H9 (cell line): ENCODE results near the gene PDCD1. TPM values are rescaled to one million over a fixed set of nuclear protein-coding genes. Genes with fewer than 3 reads are reported as not detected.

ENCODE experiments used
- DNase-seq: peaks from one replicate; pipeline ENCODE4 v3.0.0-alpha.2; 2017
- H2AFZ ChIP-seq: one replicate; pipeline ENCODE4 v1.6.1; 2013; ENCODE audit warnings: mild to moderate bottlenecking, low read length, control low read depth, moderate library complexity
- H2AK5ac ChIP-seq: 2 replicates; pipeline ENCODE4 v1.6.1; 2013; ENCODE audit warnings: low read length, control low read depth, mixed read lengths; ENCODE audit not compliant: insufficient read length
- H2BK120ac ChIP-seq: one replicate; pipeline ENCODE4 v1.6.1; 2013; ENCODE audit warnings: low read depth, mild to moderate bottlenecking, low read length, control low read depth, inconsistent platforms; ENCODE audit not compliant: poor library complexity, severe bottlenecking
- H2BK12ac ChIP-seq: 2 replicates; pipeline ENCODE4 v1.6.1; 2013; ENCODE audit warnings: low read length, control low read depth, mixed read lengths, low read depth; ENCODE audit not compliant: insufficient read length
- H2BK15ac ChIP-seq: 2 replicates; pipeline ENCODE4 v1.6.1; 2013; ENCODE audit warnings: low read depth, low read length, control low read depth
- H2BK20ac ChIP-seq: one replicate; pipeline ENCODE4 v1.6.1; 2013; ENCODE audit warnings: low read depth, mild to moderate bottlenecking, low read length, control low read depth, inconsistent platforms; ENCODE audit not compliant: poor library complexity, severe bottlenecking
- H2BK5ac ChIP-seq: 2 replicates; pipeline ENCODE4 v1.6.1; 2013; ENCODE audit warnings: low read length, control low read depth, mixed read lengths; ENCODE audit not compliant: insufficient read length
- H3K14ac ChIP-seq: 2 replicates; pipeline ENCODE4 v1.6.1; 2013; ENCODE audit warnings: low read length, control low read depth; ENCODE audit not compliant: insufficient read depth
- H3K18ac ChIP-seq: 2 replicates; pipeline ENCODE4 v1.6.1; 2013; ENCODE audit warnings: low read depth, mild to moderate bottlenecking, mixed read lengths, low read length, control low read depth; ENCODE audit not compliant: insufficient read length
- H3K23ac ChIP-seq: 2 replicates; pipeline ENCODE4 v1.6.1; 2013; ENCODE audit warnings: low read length, control low read depth, mixed read lengths, low read depth; ENCODE audit not compliant: insufficient read length
- H3K23me2 ChIP-seq: 2 replicates; pipeline ENCODE4 v1.6.1; 2013; ENCODE audit warnings: low read depth, mild to moderate bottlenecking, mixed read lengths, low read length, control low read depth; ENCODE audit not compliant: insufficient read length, poor library complexity, severe bottlenecking
- H3K27ac ChIP-seq: 2 replicates; pipeline ENCODE4 v1.5.1; 2013; ENCODE audit warnings: low read length, control low read depth, mixed read lengths, low read depth; ENCODE audit not compliant: insufficient read length
- H3K27me3 ChIP-seq: 2 replicates; pipeline ENCODE4 v1.6.1; 2013; ENCODE audit warnings: low read length, control low read depth, inconsistent platforms; ENCODE audit not compliant: insufficient read depth
- H3K4ac ChIP-seq: 2 replicates; pipeline ENCODE4 v1.6.1; 2013; ENCODE audit warnings: low read depth, mild to moderate bottlenecking, control low read depth, inconsistent platforms, low read length, moderate library complexity
- H3K4me1 ChIP-seq: 2 replicates; pipeline ENCODE4 v1.6.1; 2013; ENCODE audit warnings: low read length, control low read depth, inconsistent platforms; ENCODE audit not compliant: insufficient read depth
- H3K4me2 ChIP-seq: 2 replicates; pipeline ENCODE4 v1.6.1; 2013; ENCODE audit warnings: low read length, control low read depth, mixed read lengths; ENCODE audit not compliant: insufficient read length, insufficient read depth
- H3K56ac ChIP-seq: 2 replicates; pipeline ENCODE4 v1.6.1; 2013; ENCODE audit warnings: low read depth, mild to moderate bottlenecking, mixed read lengths, low read length, control low read depth; ENCODE audit not compliant: insufficient read length
- H3K79me1 ChIP-seq: 2 replicates; pipeline ENCODE4 v1.6.1; 2013; ENCODE audit warnings: low read depth, mild to moderate bottlenecking, moderate library complexity, low read length, control low read depth, inconsistent platforms; ENCODE audit not compliant: insufficient read depth, poor library complexity, severe bottlenecking
- H3K79me2 ChIP-seq: 2 replicates; pipeline ENCODE4 v1.6.1; 2013; ENCODE audit warnings: low read length, control low read depth, inconsistent platforms; ENCODE audit not compliant: insufficient read depth
- H3K9ac ChIP-seq: 2 replicates; pipeline ENCODE4 v1.6.1; 2013; ENCODE audit warnings: low read length, control low read depth, mixed read lengths; ENCODE audit not compliant: insufficient read length; ENCODE audit errors: extremely low read depth
- H3K9me3 ChIP-seq: one replicate; pipeline ENCODE4 v1.6.1; 2013; ENCODE audit warnings: low read depth, low read length, inconsistent platforms; ENCODE audit not compliant: control insufficient read depth
- H3T11ph ChIP-seq: one replicate; pipeline ENCODE4 v1.6.1; 2013; ENCODE audit warnings: mild to moderate bottlenecking, low read length, control low read depth, inconsistent platforms
- H4K20me1 ChIP-seq: one replicate; pipeline ENCODE4 v1.6.1; 2013; ENCODE audit not compliant: control insufficient read depth, insufficient read length, insufficient read depth
- H4K5ac ChIP-seq: 2 replicates; pipeline ENCODE4 v1.6.1; 2013; ENCODE audit warnings: low read depth, mild to moderate bottlenecking, mixed read lengths, low read length, control low read depth; ENCODE audit not compliant: insufficient read length
- H4K8ac ChIP-seq: replicated peaks from 2 replicates; pipeline ENCODE4 v1.6.1; 2013; ENCODE audit warnings: low read length, control low read depth, mixed read lengths, low read depth; ENCODE audit not compliant: insufficient read length
- H4K91ac ChIP-seq: 2 replicates; pipeline ENCODE4 v1.6.1; 2013; ENCODE audit warnings: low read depth, mild to moderate bottlenecking, moderate library complexity, mixed read lengths, low read length, control low read depth; ENCODE audit not compliant: insufficient read length
- H3K27ac Mint-ChIP-seq, 3 experiments: 2 replicates in 2 of 3; 3 replicates in 1 of 3; pipeline ENCODE4 v1.8.0; 2020 to 2021; ENCODE audit warnings: mixed read lengths in 3 of 3, mild to moderate bottlenecking in 1 of 3, moderate library complexity in 1 of 3
- H3K27me3 Mint-ChIP-seq: 2 replicates; pipeline ENCODE4 v1.8.0; 2021; ENCODE audit warnings: low read depth, mild to moderate bottlenecking, moderate library complexity, mixed read lengths
- H3K36me3 Mint-ChIP-seq, 3 experiments: 2 replicates in 2 of 3; 3 replicates in 1 of 3; pipeline ENCODE4 v1.8.0; 2020 to 2021; ENCODE audit warnings: low read depth in 3 of 3, mixed read lengths in 3 of 3; ENCODE audit not compliant: insufficient read depth in 1 of 3
- H3K4me1 Mint-ChIP-seq, 2 experiments: 2 replicates each; pipeline ENCODE4 v1.8.0; 2020; ENCODE audit warnings: mixed read lengths in 2 of 2
- H3K4me3 Mint-ChIP-seq, 2 experiments: 2 replicates in 1 of 2; 3 replicates in 1 of 2; pipeline ENCODE4 v1.8.0; 2020 to 2021; ENCODE audit warnings: mild to moderate bottlenecking in 2 of 2, mixed read lengths in 2 of 2, moderate library complexity in 1 of 2
- H3K9me3 Mint-ChIP-seq, 2 experiments: 2 replicates in 1 of 2; 3 replicates in 1 of 2; pipeline ENCODE4 v1.8.0; 2020; ENCODE audit warnings: mild to moderate bottlenecking in 2 of 2, mixed read lengths in 2 of 2, moderate library complexity in 1 of 2
- WGBS: extraction: QIAGEN DNeasy Blood & Tissue Kit; methylation state at CpG from one replicate; pipeline ENCODE4 v1.1.7; 2013; ENCODE audit warnings: missing lambda C conversion rate, low lambda C conversion rate, mixed read lengths; ENCODE audit not compliant: insufficient read length; ENCODE audit errors: extremely low coverage; 5-methylcytosine and 5-hydroxymethylcytosine counted together
- total RNA-seq: library from RNA; stranded (reverse); gene quantifications from 2 replicates; pipeline ENCODE4 v1.2.1, GENCODE V29; 2021
- TF ChIP-seq, protein P1 (sequence below): fragments of 200-600 bp; sonication (generic); conservative IDR thresholded peaks from 3 replicates; pipeline ENCODE4 v1.8.0; 2021; ENCODE audit warnings: antibody characterized with exemption, mild to moderate bottlenecking

The PDCD1 gene
- total RNA-seq, 1 experiment from 2014 or later, result 1.6 TPM

DNA sequence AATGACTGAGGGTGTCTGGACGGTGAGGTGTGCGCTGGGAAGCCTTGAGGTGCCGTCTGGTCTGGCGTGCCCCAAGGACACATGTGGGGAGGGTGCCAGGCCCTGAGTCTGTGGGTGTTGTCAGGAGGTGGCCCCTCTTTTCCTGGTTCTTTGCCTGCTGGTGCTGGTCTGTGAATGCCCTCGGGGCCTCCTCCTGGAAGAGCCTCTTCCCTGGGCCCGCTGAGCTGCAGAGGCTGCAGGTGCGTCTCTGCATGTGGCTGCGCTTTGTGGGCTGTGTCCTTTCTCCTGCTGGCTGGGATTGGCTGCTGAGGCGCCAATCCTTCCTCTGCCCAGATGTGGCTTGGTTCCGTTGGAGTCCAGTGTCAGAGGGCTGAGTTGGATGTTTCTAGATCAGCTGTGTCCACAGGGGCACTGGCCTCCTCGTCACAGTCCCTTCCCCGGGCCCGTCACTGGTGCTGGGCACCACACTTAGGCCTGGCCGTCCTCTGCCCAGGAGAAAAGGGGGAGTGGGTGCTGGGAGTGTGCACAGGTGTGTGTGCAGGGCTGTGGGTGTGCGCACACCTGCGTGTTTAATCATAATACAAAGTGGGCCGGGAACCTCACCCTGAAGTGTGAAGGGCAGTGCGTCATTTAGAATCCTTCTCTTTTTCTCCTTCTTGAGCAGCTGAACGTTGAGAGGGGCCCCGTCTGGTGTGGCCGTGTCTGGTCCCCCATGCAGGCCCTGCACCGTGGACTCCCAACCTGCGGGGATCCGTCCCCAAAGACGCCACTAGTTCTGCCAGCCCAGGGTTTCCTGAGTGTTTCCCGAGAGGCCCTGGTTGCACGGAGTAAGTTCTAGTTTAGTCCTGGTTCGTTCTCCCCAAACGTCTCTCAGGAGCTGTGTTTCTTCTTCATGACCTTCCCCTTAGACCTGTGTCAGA, 46.4 kb upstream of the PDCD1 start:
- H3K9ac ChIP-seq, result no peak overlapping the region

More for the DNA sequence above, 46.4 kb upstream of the PDCD1 start:
- no peak overlapping the region for H2BK12ac ChIP-seq
- H3K18ac ChIP-seq, result no peak overlapping the region
- H4K5ac ChIP-seq, result no peak overlapping the region
- no peak overlapping the region for H3K4ac ChIP-seq
- no peaks in the 10 kb centered on the region for H3K79me2 ChIP-seq
- H3K23me2 ChIP-seq, result peaks cover 5% of the 10 kb centered on the region
- Mint-ChIP-seq H3K27me3 (no peaks in the 10 kb centered on the region), H3K4me1 (peaks cover 11 to 14% of the 10 kb centered on the region in 2 experiments), H3K36me3 (no peaks in the 10 kb centered on the region), H3K9me3 (no peaks in the 10 kb centered on the region; a peak in 1 of 5 replicates), H3K27ac (peak overlapping the region in 1 of 3 experiments; percentile 62; a peak in 2 of 7 replicates), H3K4me3 (no peak overlapping the region)
- no CpG with 5 or more reads among the region's 29 CpGs for WGBS
- H4K8ac ChIP-seq, result no peak overlapping the region
- H2BK120ac ChIP-seq, result no peak overlapping the region
- no peak overlapping the region for H3K56ac ChIP-seq
- H3K23ac ChIP-seq, result no peak overlapping the region
- H3K4me2 ChIP-seq, result no peak overlapping the region
- no peaks in the 10 kb centered on the region for H4K20me1 ChIP-seq
- no peak overlapping the region for H2AFZ ChIP-seq
- H3T11ph ChIP-seq, result no peak overlapping the region
- H2BK20ac ChIP-seq, result no peak overlapping the region
- no peak overlapping the region for H2BK5ac ChIP-seq
- H3K27ac ChIP-seq, result no peak overlapping the region
- no peak overlapping the region for H2BK15ac ChIP-seq
- no peak overlapping the region for H3K14ac ChIP-seq
- H4K91ac ChIP-seq, result no peak overlapping the region
- no peaks in the 10 kb centered on the region for H3K9me3 ChIP-seq
- no peaks in the 10 kb centered on the region for H3K79me1 ChIP-seq
- no peak overlapping the region for H2AK5ac ChIP-seq
- H3K4me1 ChIP-seq, result no peaks in the 10 kb centered on the region; the same call in 1 of the 2 replicates
- peak; percentile 27 for DNase-seq
- TF ChIP-seq, protein P1, sequence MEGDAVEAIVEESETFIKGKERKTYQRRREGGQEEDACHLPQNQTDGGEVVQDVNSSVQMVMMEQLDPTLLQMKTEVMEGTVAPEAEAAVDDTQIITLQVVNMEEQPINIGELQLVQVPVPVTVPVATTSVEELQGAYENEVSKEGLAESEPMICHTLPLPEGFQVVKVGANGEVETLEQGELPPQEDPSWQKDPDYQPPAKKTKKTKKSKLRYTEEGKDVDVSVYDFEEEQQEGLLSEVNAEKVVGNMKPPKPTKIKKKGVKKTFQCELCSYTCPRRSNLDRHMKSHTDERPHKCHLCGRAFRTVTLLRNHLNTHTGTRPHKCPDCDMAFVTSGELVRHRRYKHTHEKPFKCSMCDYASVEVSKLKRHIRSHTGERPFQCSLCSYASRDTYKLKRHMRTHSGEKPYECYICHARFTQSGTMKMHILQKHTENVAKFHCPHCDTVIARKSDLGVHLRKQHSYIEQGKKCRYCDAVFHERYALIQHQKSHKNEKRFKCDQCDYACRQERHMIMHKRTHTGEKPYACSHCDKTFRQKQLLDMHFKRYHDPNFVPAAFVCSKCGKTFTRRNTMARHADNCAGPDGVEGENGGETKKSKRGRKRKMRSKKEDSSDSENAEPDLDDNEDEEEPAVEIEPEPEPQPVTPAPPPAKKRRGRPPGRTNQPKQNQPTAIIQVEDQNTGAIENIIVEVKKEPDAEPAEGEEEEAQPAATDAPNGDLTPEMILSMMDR, result no peak
- no peaks in the 10 kb centered on the region; the same call in 1 of the 2 replicates for H3K27me3 ChIP-seq
